A549 treated with AZD2906 at 1 μM for 4 hours (cell line): ENCODE results near the gene MRPS5. TPM values are rescaled to one million over a fixed set of nuclear protein-coding genes. Genes with fewer than 3 reads are reported as not detected.

Experiments
- total RNA-seq: library from RNA; stranded (reverse); fragments of 200-300 nt; extraction: Qiagen RNA extraction; gene quantifications from 5 replicates; pipeline ENCODE4 v1.2.3, GENCODE V29; 2022

MRPS5 gene
- total RNA-seq: 71.9 to 75.9 TPM (median 73.3 TPM) in 5 replicates

GRCh38 chr2:95121407-95122196 is at the start of gene MRPS5:
Gene MRPS5, minus strand, starts transcription at chr2:95121808. Its CDS starts 17 bp downstream, at chr2:95121791.

DNA sequence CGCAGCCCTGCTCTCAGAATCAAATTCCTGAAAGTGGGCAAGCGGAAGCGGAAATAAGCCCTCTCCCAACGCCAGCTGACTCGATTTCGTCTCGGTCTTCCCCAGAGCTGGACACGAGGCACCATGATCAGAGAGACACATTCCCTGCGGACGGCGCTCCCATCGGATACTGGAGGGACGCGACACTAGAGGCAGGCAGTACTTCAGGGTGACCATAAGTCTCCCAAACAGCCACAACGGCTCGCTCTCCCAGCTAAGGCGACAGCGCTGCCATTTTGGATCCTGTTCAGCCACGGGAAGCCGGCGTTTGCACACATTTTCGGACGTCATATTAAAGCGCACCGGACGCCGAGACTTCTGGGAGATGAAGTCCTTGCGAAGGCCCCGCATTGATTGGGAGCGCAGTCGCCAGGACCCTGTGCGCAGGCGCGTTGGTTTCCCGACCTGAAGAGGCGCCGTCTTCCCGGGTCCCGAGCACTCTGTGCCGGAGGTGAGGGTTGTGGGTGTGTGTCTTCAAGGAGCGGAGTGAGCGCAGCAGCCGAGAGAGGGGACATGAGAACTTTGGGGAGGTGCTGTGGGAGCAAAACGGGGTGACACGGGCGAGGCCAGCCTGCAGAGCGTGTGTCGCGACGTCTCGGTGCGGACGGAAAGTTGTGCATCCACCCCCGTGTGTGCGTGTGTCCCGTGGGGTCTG is 43.9 kb upstream of the MRPS5 start, which contains the start of gene ZNF2:
TSS of gene ZNF2 (plus strand) at position 439 of the 694 bp plus-strand sequence. CDS start 10,418 bp downstream, outside the sequence.

DNA sequence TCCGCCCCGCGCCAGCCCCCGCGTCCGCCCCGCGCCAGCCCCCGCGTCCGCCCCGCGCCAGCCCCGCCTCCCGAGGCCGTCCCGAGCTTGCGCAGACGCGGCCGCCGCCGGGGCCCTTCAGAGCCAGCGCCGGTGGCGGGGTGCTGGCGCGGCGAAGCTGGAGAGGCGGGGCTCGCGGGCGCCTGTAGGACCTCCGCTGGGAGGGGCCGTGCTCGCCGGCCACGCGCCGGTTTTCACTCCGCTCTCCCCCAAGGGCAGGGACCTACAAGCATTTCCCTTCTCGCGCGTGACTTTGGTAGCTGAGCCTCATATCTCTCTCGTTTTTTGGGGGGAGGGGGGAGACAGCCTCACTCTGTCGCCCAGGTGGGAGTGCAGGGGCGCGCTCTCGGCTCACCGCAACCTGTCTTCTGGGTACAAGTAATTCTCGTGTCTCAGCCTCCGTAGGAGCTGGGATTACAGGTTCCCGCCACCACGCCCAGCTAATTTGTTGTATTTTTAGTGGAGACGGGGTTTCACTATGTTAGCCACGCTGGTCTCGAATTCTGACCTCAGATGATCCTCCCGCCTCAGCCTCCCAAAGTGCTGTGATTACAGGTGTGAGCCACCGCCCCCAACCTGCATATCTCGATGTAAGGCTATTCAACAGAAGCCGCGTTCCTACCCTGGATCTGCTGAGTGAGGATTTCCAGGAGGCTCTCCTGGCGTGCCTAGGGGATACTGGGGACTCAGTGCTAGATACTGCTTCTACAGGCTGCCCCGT is 38.3 kb upstream of the MRPS5 start, which contains the start of gene ZNF514:
TSS of gene ZNF514 (minus strand) at position 159 of the 760 bp plus-strand sequence. CDS start 6,595 bp downstream, outside the sequence.

Other genes starting within 250 kb of the MRPS5 start
- 0.14 to 0.34 TPM (median 0.25 TPM) in 5 replicates for gene MAL, start 96.1 kb downstream of the MRPS5 start, total RNA-seq
- gene ZNF514, start 38.0 kb upstream of the MRPS5 start, total RNA-seq: 4.9 to 8.0 TPM (median 6.6 TPM) in 5 replicates
- gene ZNF2, start 44.0 kb upstream of the MRPS5 start, total RNA-seq: 2.9 to 4.6 TPM (median 3.4 TPM) in 5 replicates
- 0.21 to 0.95 TPM (median 0.65 TPM) in 5 replicates for gene ZNF892, start 85.7 kb upstream of the MRPS5 start, total RNA-seq
- 0.02 to 0.34 TPM (median 0.08 TPM) in 3 of 5 replicates, not detected in the others for gene PROM2, start 152.6 kb upstream of the MRPS5 start, total RNA-seq
- 1.4 to 2.4 TPM (median 2.2 TPM) in 5 replicates for gene KCNIP3, start 175.5 kb upstream of the MRPS5 start, total RNA-seq